WTC11 (cell line): Measurements from ENCODE around the gene TECR. TPM values are rescaled to one million over a fixed set of nuclear protein-coding genes. Genes with fewer than 3 reads are reported as not detected.

Experiments used
- ATAC-seq: fragments of 200-7000 bp; cut with Tn5 transposase; 2 replicates; pipeline ENCODE4 v1.10.0; 2021; ENCODE audit warnings: mild to moderate bottlenecking, moderate library complexity
- CTCF ChIA-PET: fragments of 300-600 bp; sonication (Branson Sonifier 250); formaldehyde crosslinking; loops from one replicate; lab custom pipeline; 2021; ENCODE audit warnings: antibody characterized with exemption; lab: Charles Lee
- POLR2A ChIA-PET: fragments of 350-600 bp; sonication (Branson Sonifier 250); formaldehyde crosslinking; loops from one replicate; lab custom pipeline; 2021; ENCODE audit warnings: antibody characterized with exemption; lab: Charles Lee
- DNase-seq: peaks from one replicate; pipeline ENCODE4 v3.0.0; 2021; ENCODE audit warnings: low spot score
- H3K27ac Mint-ChIP-seq: 2 replicates; pipeline ENCODE4 v1.8.0; 2021; ENCODE audit warnings: mixed read lengths
- H3K27me3 Mint-ChIP-seq: 2 replicates; pipeline ENCODE4 v1.8.0; 2021; ENCODE audit warnings: low read depth, mild to moderate bottlenecking, moderate library complexity, mixed read lengths
- H3K36me3 Mint-ChIP-seq: 2 replicates; pipeline ENCODE4 v1.8.0; 2021; ENCODE audit warnings: mixed read lengths
- H3K4me1 Mint-ChIP-seq: 2 replicates; pipeline ENCODE4 v1.8.0; 2022; ENCODE audit warnings: mixed read lengths
- H3K4me3 Mint-ChIP-seq: 2 replicates; pipeline ENCODE4 v1.8.0; 2021; ENCODE audit warnings: mild to moderate bottlenecking, moderate library complexity, mixed read lengths
- H3K9me3 Mint-ChIP-seq: 2 replicates; pipeline ENCODE4 v1.8.0; 2021; ENCODE audit warnings: mixed read lengths
- ATF3 ChIP-seq: sonication (generic); formaldehyde crosslinking; conservative IDR thresholded peaks from 2 replicates; pipeline ENCODE4 v1.8.1; 2022; ENCODE audit warnings: mild to moderate bottlenecking, missing genetic modification reagents
- ETV6 ChIP-seq: sonication (generic); formaldehyde crosslinking; IDR thresholded peaks from 2 replicates; pipeline ENCODE4 v1.8.1; 2022; ENCODE audit warnings: mild to moderate bottlenecking, missing genetic modification reagents
- FOXJ3 ChIP-seq: sonication (generic); formaldehyde crosslinking; IDR thresholded peaks from 2 replicates; pipeline ENCODE4 v1.9.0; 2021; ENCODE audit warnings: missing genetic modification reagents, mild to moderate bottlenecking, borderline replicate concordance
- FOXK1 ChIP-seq: sonication (generic); formaldehyde crosslinking; IDR thresholded peaks from 2 replicates; pipeline ENCODE4 v1.8.0; 2022; ENCODE audit warnings: mild to moderate bottlenecking, moderate library complexity, missing genetic modification reagents
- GRHL2 ChIP-seq: fragments of 250-450 bp; sonication (Bioruptor Pico); IDR thresholded peaks from 2 replicates; pipeline ENCODE4 v1.8.0; 2022; ENCODE audit warnings: mild to moderate bottlenecking, moderate library complexity; ENCODE audit not compliant: insufficient replicate concordance, severe bottlenecking
- NR2C2 ChIP-seq: sonication (generic); formaldehyde crosslinking; IDR thresholded peaks from 2 replicates; pipeline ENCODE4 v1.8.0; 2022; ENCODE audit warnings: mild to moderate bottlenecking, missing genetic modification reagents
- OVOL2 ChIP-seq: fragments of 250-450 bp; sonication (Bioruptor Pico); IDR thresholded peaks from 2 replicates; pipeline ENCODE4 v1.9.0; 2021; ENCODE audit warnings: mild to moderate bottlenecking, borderline replicate concordance
- SMAD3 ChIP-seq: sonication (generic); formaldehyde crosslinking; IDR thresholded peaks from 2 replicates; pipeline ENCODE4 v1.8.0; 2022; ENCODE audit warnings: missing genetic modification reagents, mild to moderate bottlenecking, borderline replicate concordance
- SP1 ChIP-seq: sonication (generic); formaldehyde crosslinking; conservative IDR thresholded peaks from 2 replicates; pipeline ENCODE4 v1.8.1; 2022; ENCODE audit warnings: missing genetic modification reagents
- ZNF121 ChIP-seq: sonication (generic); formaldehyde crosslinking; IDR thresholded peaks from 2 replicates; pipeline ENCODE4 v1.8.0; 2023; ENCODE audit warnings: missing genetic modification reagents
- ZNF423 ChIP-seq: fragments of 250-450 bp; sonication (Bioruptor Pico); IDR thresholded peaks from 2 replicates; pipeline ENCODE4 v2.1.2; 2022; ENCODE audit warnings: mild to moderate bottlenecking, moderate library complexity
- ZNF671 ChIP-seq: fragments of 250-450 bp; sonication (Bioruptor Pico); IDR thresholded peaks from 2 replicates; pipeline ENCODE4 v1.8.0; 2021; ENCODE audit warnings: mild to moderate bottlenecking
- total RNA-seq: library from RNA; stranded (reverse); gene quantifications from 3 replicates; pipeline ENCODE4 v1.2.3, GENCODE V29; 2021
- TF ChIP-seq, protein P1 (sequence below): fragments of 250-450 bp; sonication (Bioruptor Pico); IDR thresholded peaks from 2 replicates; pipeline ENCODE4 v1.8.0; 2021; ENCODE audit warnings: mild to moderate bottlenecking
- TF ChIP-seq, protein P2 (sequence below): sonication (generic); formaldehyde crosslinking; IDR thresholded peaks from 2 replicates; pipeline ENCODE4 v1.8.1; 2023; ENCODE audit warnings: mild to moderate bottlenecking, missing genetic modification reagents
- TF ChIP-seq, protein P3 (sequence below): sonication (generic); formaldehyde crosslinking; IDR thresholded peaks from 2 replicates; pipeline ENCODE4 v1.8.1; 2022; ENCODE audit warnings: mild to moderate bottlenecking, moderate library complexity, missing genetic modification reagents
- TF ChIP-seq, protein P4 (sequence below): fragments of 250-450 bp; sonication (Bioruptor Pico); IDR thresholded peaks from 2 replicates; pipeline ENCODE4 v1.9.0; 2021; ENCODE audit warnings: moderate library complexity, mild to moderate bottlenecking, inconsistent platforms, borderline replicate concordance
- TF ChIP-seq, protein P5 (sequence below): sonication (generic); formaldehyde crosslinking; IDR thresholded peaks from 2 replicates; pipeline ENCODE4 v1.8.1; 2023; ENCODE audit warnings: mild to moderate bottlenecking, missing genetic modification reagents, borderline replicate concordance
- TF ChIP-seq, protein P6 (sequence below): sonication (generic); formaldehyde crosslinking; IDR thresholded peaks from 2 replicates; pipeline ENCODE4 v1.8.1; 2023; ENCODE audit warnings: mild to moderate bottlenecking, moderate library complexity, missing genetic modification reagents
- TF ChIP-seq, protein P7 (sequence below): fragments of 250-450 bp; sonication (Bioruptor Pico); conservative IDR thresholded peaks from 2 replicates; pipeline ENCODE4 v1.9.0; 2021; ENCODE audit warnings: mild to moderate bottlenecking

TECR gene
- total RNA-seq, 1 experiment from 2014 or later = 161 TPM

GRCh38 chr19:14544047-14544446, 14.7 kb downstream of the TECR start:
- H3K27me3 Mint-ChIP-seq = no peaks in the 10 kb centered on the region
- TF ChIP-seq, protein P1, sequence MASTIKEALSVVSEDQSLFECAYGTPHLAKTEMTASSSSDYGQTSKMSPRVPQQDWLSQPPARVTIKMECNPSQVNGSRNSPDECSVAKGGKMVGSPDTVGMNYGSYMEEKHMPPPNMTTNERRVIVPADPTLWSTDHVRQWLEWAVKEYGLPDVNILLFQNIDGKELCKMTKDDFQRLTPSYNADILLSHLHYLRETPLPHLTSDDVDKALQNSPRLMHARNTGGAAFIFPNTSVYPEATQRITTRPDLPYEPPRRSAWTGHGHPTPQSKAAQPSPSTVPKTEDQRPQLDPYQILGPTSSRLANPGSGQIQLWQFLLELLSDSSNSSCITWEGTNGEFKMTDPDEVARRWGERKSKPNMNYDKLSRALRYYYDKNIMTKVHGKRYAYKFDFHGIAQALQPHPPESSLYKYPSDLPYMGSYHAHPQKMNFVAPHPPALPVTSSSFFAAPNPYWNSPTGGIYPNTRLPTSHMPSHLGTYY (CRISPR knock-in tag) = no peak
- TF ChIP-seq ATF3 (CRISPR knock-in tag) (no peak), OVOL2 (CRISPR knock-in tag) (no peak), ETV6 (CRISPR knock-in tag) (no peak), FOXJ3 (CRISPR knock-in tag) (no peak), ZNF671 (CRISPR knock-in tag) (no peak), SP1 (no peak), ZNF121 (no peak), NR2C2 (CRISPR knock-in tag) (no peak)
- TF ChIP-seq, protein P2, sequence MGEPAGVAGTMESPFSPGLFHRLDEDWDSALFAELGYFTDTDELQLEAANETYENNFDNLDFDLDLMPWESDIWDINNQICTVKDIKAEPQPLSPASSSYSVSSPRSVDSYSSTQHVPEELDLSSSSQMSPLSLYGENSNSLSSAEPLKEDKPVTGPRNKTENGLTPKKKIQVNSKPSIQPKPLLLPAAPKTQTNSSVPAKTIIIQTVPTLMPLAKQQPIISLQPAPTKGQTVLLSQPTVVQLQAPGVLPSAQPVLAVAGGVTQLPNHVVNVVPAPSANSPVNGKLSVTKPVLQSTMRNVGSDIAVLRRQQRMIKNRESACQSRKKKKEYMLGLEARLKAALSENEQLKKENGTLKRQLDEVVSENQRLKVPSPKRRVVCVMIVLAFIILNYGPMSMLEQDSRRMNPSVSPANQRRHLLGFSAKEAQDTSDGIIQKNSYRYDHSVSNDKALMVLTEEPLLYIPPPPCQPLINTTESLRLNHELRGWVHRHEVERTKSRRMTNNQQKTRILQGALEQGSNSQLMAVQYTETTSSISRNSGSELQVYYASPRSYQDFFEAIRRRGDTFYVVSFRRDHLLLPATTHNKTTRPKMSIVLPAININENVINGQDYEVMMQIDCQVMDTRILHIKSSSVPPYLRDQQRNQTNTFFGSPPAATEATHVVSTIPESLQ (CRISPR knock-in tag) = no peak
- TF ChIP-seq, protein P3, sequence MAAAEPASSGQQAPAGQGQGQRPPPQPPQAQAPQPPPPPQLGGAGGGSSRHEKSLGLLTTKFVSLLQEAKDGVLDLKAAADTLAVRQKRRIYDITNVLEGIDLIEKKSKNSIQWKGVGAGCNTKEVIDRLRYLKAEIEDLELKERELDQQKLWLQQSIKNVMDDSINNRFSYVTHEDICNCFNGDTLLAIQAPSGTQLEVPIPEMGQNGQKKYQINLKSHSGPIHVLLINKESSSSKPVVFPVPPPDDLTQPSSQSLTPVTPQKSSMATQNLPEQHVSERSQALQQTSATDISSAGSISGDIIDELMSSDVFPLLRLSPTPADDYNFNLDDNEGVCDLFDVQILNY = no peak
- TF ChIP-seq, protein P4, sequence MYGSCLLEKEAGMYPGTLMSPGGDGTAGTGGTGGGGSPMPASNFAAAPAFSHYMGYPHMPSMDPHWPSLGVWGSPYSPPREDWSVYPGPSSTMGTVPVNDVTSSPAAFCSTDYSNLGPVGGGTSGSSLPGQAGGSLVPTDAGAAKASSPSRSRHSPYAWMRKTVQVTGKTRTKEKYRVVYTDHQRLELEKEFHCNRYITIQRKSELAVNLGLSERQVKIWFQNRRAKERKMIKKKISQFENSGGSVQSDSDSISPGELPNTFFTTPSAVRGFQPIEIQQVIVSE (CRISPR knock-in tag) = no peak
- TF ChIP-seq, all 79 proteins: peak for 0
- DNase-seq = no peak
- no peak overlapping the region for H3K4me3 Mint-ChIP-seq
- no peak overlapping the region for H3K27ac Mint-ChIP-seq
- POLR2A ChIA-PET = no interaction called here
- H3K9me3 Mint-ChIP-seq = no peaks in the 10 kb centered on the region
- CTCF ChIA-PET = interaction anchor here (1.6 kb wide), 1 partner anchor 12 kb away, joined by 10 read pairs; no protein-coding TSS in a partner anchor
- H3K36me3 Mint-ChIP-seq = peaks cover 5% of the 10 kb centered on the region; the same call in 1 of the 2 replicates
- peaks cover 6% of the 10 kb centered on the region for H3K4me1 Mint-ChIP-seq
- ATAC-seq = no peak

DNA sequence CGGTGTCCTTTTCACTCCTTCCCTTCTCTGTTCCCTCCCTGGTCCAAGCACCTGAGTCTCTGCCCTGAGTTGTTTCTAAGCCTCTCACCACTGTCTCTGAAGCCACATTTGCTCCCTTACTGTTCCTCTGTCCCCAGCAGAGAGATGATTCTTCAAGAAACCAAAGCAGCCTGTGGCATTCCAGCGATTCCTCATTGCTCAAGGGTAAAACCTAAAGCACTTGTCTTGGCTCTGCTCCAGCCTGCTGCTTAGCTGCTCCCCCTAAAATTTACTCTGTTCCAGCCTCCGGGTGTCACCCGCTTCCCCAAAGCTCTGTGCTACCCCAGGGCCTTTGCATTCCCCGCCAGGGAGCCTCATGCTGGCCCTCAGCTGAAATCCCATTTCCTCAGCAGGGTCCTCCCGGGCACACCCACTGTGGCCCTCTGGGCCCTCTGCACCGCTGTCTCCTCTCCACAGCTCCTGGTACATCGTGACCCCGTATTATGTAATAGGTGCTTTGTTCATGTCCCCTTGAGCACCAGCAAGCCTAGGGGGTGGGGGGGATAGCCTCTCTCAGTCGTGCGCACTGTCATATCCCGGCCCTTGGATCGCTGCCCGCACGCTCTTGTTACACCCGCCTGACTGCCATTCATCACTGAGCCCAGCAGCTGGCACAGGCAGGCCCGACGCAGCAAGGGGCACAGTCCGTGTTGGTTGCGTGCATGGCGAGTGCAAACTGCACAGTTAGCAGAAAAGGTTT, 15.8 kb downstream of the TECR start:
- no peak for ATAC-seq
- TF ChIP-seq FOXK1 (CRISPR knock-in tag) (no peak), GRHL2 (CRISPR knock-in tag) (no peak), SP1 (no peak), SMAD3 (no peak), ZNF423 (CRISPR knock-in tag) (no peak)
- TF ChIP-seq, protein P5, sequence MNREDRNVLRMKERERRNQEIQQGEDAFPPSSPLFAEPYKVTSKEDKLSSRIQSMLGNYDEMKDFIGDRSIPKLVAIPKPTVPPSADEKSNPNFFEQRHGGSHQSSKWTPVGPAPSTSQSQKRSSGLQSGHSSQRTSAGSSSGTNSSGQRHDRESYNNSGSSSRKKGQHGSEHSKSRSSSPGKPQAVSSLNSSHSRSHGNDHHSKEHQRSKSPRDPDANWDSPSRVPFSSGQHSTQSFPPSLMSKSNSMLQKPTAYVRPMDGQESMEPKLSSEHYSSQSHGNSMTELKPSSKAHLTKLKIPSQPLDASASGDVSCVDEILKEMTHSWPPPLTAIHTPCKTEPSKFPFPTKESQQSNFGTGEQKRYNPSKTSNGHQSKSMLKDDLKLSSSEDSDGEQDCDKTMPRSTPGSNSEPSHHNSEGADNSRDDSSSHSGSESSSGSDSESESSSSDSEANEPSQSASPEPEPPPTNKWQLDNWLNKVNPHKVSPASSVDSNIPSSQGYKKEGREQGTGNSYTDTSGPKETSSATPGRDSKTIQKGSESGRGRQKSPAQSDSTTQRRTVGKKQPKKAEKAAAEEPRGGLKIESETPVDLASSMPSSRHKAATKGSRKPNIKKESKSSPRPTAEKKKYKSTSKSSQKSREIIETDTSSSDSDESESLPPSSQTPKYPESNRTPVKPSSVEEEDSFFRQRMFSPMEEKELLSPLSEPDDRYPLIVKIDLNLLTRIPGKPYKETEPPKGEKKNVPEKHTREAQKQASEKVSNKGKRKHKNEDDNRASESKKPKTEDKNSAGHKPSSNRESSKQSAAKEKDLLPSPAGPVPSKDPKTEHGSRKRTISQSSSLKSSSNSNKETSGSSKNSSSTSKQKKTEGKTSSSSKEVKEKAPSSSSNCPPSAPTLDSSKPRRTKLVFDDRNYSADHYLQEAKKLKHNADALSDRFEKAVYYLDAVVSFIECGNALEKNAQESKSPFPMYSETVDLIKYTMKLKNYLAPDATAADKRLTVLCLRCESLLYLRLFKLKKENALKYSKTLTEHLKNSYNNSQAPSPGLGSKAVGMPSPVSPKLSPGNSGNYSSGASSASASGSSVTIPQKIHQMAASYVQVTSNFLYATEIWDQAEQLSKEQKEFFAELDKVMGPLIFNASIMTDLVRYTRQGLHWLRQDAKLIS = no peak
- TF ChIP-seq, protein P3 = no peak
- TF ChIP-seq, protein P6, sequence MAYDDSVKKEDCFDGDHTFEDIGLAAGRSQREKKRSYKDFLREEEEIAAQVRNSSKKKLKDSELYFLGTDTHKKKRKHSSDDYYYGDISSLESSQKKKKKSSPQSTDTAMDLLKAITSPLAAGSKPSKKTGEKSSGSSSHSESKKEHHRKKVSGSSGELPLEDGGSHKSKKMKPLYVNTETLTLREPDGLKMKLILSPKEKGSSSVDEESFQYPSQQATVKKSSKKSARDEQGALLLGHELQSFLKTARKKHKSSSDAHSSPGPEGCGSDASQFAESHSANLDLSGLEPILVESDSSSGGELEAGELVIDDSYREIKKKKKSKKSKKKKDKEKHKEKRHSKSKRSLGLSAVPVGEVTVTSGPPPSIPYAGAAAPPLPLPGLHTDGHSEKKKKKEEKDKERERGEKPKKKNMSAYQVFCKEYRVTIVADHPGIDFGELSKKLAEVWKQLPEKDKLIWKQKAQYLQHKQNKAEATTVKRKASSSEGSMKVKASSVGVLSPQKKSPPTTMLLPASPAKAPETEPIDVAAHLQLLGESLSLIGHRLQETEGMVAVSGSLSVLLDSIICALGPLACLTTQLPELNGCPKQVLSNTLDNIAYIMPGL (CRISPR knock-in tag) = no peak
- TF ChIP-seq, protein P7, sequence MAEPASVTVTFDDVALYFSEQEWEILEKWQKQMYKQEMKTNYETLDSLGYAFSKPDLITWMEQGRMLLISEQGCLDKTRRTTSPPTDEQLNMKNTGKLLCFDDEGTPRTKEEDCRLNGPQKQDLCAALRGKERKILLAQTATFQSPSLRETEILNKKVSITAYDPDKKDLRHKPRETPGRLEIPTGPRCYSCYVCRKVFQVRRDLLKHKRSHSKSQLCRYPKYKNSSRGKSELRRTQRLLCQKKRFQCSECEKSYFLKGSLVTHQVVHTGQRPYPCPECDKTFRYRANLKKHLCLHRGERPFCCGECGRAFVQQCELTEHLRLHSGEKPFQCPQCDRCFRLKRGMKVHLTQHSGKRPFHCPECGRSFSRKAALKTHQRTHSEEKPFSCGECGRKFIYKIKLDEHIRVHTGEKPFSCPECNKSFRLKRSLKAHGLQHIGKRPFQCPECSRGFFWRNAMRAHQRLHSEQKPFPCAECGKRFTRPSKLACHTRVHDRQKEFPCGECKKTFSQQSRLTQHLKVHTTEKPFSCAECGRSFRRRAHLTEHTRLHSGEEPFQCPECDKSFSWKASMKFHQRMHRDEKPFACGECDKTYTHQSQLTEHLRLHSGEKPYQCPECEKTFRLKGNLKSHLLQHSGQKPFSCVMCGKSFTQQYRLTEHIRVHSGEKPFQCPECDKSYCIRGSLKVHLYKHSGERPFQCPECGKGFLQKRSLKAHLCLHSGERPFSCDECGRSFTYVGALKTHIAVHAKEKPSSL = no peak

More for the DNA sequence above, 15.8 kb downstream of the TECR start:
- CTCF ChIA-PET = interaction anchor here (1.0 to 1.6 kb wide), 2 partner anchors 9 to 11 kb away, joined by 3 to 10 read pairs; no protein-coding TSS in a partner anchor
- no peak for DNase-seq
- Mint-ChIP-seq H3K9me3 (no peaks in the 10 kb centered on the region), H3K27ac (no peak overlapping the region; the same call in 1 of the 2 replicates), H3K36me3 (peaks cover 7% of the 10 kb centered on the region), H3K27me3 (no peaks in the 10 kb centered on the region), H3K4me1 (peaks cover 6% of the 10 kb centered on the region), H3K4me3 (no peak overlapping the region)
- POLR2A ChIA-PET = interaction anchor here (0.5 to 0.6 kb wide), 3 partner anchors 35 to 1712 kb away, joined by 4 to 5 read pairs (median 4); no protein-coding TSS in a partner anchor
